ENCODE results near the gene ICOSLG.
"Not testable (repeated sequence)": the region's sequence is repeated elsewhere in the genome, so short reads cannot be mapped to it uniquely, and the experiment has no call there.

ICOSLG gene

DNA sequence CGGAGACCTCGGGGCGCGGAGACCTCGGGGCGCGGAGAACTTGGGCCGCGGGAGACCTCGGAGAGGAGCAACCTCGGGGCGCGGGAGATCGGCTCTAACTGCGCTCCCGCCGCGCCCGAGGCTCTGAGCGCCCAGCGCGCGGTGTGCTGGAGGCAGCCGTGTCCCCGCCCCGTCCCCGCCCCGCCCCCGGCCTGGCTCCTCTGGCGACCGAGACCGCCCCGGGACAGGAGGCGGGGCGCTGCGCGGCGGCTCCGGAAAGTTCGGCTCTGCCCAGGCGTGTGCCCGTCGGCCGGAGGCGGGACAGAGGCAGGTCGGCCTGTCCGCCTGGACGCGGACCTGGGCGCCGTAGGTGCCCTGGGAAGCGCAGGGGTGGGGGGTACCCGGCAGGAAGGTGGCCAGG, at the start of gene ICOSLG:
Gene ICOSLG, minus strand, starts transcription at position 102 of the 400 bp plus-strand sequence. CDS start 126 bp downstream, outside the sequence.
- H3K9me3 ChIP-seq (replicated peaks; ENCODE audit: insufficient read depth, low read length); H3K27ac ChIP-seq (ENCODE audit: low read length); H3K9ac ChIP-seq (ENCODE audit: low read length); H3K4me1 ChIP-seq (ENCODE audit: low read length); DNase-seq; H3K4me3 ChIP-seq (ENCODE audit: low read length); H3K4me2 ChIP-seq (ENCODE audit: low read depth, low read length); H3F3A ChIP-seq (ENCODE audit: insufficient read depth, low read length); H4K20me1 ChIP-seq (ENCODE audit: insufficient read depth, low read length); H2AFZ ChIP-seq (ENCODE audit: low read length); H3K36me3 ChIP-seq (replicated peaks; ENCODE audit: insufficient read depth, low read length); H3K9me2 ChIP-seq (replicated peaks; ENCODE audit: insufficient read depth, low read length); H3K79me2 ChIP-seq (ENCODE audit: low read length); H3K27me3 ChIP-seq (replicated peaks; ENCODE audit: insufficient read depth, low read length): not testable (repeated sequence)

GRCh38 chr21:44289381-44290010, 48.8 kb upstream of the ICOSLG start:
- Histone ChIP-seq H3K9me3 (replicated peaks; ENCODE audit: insufficient read depth, low read length) (no peaks in the 10 kb centered on the region), H3K79me2 (ENCODE audit: low read length) (no peaks in the 10 kb centered on the region), H2AFZ (ENCODE audit: low read length) (no peak overlapping the region)

DNA sequence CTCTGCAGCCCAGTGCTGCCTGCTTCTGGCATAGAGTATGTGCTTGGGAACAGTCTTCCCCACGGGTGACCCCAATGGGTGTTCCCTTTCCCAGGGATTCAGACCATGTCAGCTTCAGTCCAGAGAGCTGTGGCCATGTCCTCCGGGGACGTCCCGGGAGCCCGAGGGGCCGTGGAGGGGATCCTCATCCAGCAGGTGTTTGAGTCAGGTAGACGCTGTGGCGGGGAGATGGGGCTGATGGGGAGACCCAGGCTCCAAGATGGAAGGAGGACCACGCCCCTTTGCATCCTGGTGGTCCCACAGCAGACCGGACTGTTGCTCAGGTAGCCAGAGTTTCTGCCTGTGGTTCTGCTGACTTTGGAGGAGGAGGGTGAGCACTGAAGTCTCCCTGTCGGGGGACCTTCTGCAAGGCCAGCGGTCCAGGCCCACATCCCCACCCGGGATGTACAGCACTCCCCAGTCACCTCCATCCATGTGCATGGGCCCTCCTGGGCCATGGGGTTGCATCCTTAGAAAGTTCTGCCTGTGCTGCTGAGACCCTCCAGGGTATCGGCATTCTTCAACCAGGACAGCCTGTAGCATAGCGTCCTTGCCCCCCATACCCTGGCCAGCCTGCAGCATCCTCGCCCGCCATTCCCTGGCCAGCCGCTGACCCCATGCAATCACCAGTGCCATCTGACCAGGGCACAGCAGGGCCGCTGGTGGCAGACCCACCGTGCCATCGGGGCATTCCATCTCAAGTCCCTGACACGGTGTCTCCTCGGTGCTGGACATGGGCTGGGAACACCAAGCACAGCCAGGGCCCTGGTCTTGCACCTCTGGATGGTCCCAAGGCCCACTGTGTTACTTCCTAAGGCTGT, 47.7 kb upstream of the ICOSLG start:
- Histone ChIP-seq H3K79me2 (ENCODE audit: low read length) (no peaks in the 10 kb centered on the region), H3K4me3 (ENCODE audit: low read length) (no peak overlapping the region), H3K9me2 (replicated peaks; ENCODE audit: insufficient read depth, low read length) (no peaks in the 10 kb centered on the region), H4K20me1 (ENCODE audit: insufficient read depth, low read length) (no peaks in the 10 kb centered on the region), H3K27ac (ENCODE audit: low read length) (no peak overlapping the region), H3K4me1 (ENCODE audit: low read length) (no peaks in the 10 kb centered on the region), H3K9ac (ENCODE audit: low read length) (no peak overlapping the region), H3K27me3 (replicated peaks; ENCODE audit: insufficient read depth, low read length) (peaks cover 98% of the 10 kb centered on the region), H3K9me3 (replicated peaks; ENCODE audit: insufficient read depth, low read length) (no peaks in the 10 kb centered on the region), H2AFZ (ENCODE audit: low read length) (no peak overlapping the region), H3F3A (ENCODE audit: insufficient read depth, low read length) (no peaks in the 10 kb centered on the region), H3K36me3 (replicated peaks; ENCODE audit: insufficient read depth, low read length) (no peaks in the 10 kb centered on the region), H3K4me2 (ENCODE audit: low read depth, low read length) (no peak overlapping the region)
- TF ChIP-seq, protein P1, sequence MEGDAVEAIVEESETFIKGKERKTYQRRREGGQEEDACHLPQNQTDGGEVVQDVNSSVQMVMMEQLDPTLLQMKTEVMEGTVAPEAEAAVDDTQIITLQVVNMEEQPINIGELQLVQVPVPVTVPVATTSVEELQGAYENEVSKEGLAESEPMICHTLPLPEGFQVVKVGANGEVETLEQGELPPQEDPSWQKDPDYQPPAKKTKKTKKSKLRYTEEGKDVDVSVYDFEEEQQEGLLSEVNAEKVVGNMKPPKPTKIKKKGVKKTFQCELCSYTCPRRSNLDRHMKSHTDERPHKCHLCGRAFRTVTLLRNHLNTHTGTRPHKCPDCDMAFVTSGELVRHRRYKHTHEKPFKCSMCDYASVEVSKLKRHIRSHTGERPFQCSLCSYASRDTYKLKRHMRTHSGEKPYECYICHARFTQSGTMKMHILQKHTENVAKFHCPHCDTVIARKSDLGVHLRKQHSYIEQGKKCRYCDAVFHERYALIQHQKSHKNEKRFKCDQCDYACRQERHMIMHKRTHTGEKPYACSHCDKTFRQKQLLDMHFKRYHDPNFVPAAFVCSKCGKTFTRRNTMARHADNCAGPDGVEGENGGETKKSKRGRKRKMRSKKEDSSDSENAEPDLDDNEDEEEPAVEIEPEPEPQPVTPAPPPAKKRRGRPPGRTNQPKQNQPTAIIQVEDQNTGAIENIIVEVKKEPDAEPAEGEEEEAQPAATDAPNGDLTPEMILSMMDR (IDR thresholded peaks at IDR 0.05; ENCODE audit: low read length): no peak
- TF ChIP-seq EZH2phosphoT487 (IDR thresholded peaks at IDR 0.05; ENCODE audit: low read length) (no peak), EZH2 (optimal IDR thresholded peaks at IDR 0.05; ENCODE audit: low read depth, low read length) (no peak)
- no peak for DNase-seq

More at GRCh38 chr21:44289381-44290010, 48.8 kb upstream of the ICOSLG start:
- Histone ChIP-seq H3K4me3 (ENCODE audit: low read length) (no peak overlapping the region), H3K4me1 (ENCODE audit: low read length) (no peaks in the 10 kb centered on the region), H3K9ac (ENCODE audit: low read length) (no peak overlapping the region), H3K27ac (ENCODE audit: low read length) (no peak overlapping the region), H3K4me2 (ENCODE audit: low read depth, low read length) (no peak overlapping the region), H3K27me3 (replicated peaks; ENCODE audit: insufficient read depth, low read length) (peaks cover 93% of the 10 kb centered on the region), H3K36me3 (replicated peaks; ENCODE audit: insufficient read depth, low read length) (no peaks in the 10 kb centered on the region), H4K20me1 (ENCODE audit: insufficient read depth, low read length) (no peaks in the 10 kb centered on the region), H3F3A (ENCODE audit: insufficient read depth, low read length) (no peaks in the 10 kb centered on the region), H3K9me2 (replicated peaks; ENCODE audit: insufficient read depth, low read length) (no peaks in the 10 kb centered on the region)
- TF ChIP-seq EZH2phosphoT487 (IDR thresholded peaks at IDR 0.05; ENCODE audit: low read length) (no peak), EZH2 (optimal IDR thresholded peaks at IDR 0.05; ENCODE audit: low read depth, low read length) (no peak)
- TF ChIP-seq, protein P1 (IDR thresholded peaks at IDR 0.05; ENCODE audit: low read length): no peak
- DNase-seq: no peak

All from MM.1S (cell line).